Stomach (tissue), 4 donors: Measurements from ENCODE around the gene IVD.

ENCODE experiments used
- CTCF ChIP-seq, 7 experiments: fragments of 450-650 bp in 4 of 7; fragments of 200-600 bp in 3 of 7; sonication (generic) in 3 of 7; IDR thresholded peaks; one replicate each; pipeline ENCODE4 v1.5.1; 2016 to 2019; ENCODE audit warnings: antibody characterized with exemption in 7 of 7, control low read depth in 2 of 7, mild to moderate bottlenecking in 1 of 7
- POLR2A ChIP-seq, 4 donors: fragments of 450-650 bp; IDR thresholded peaks; one replicate each; pipeline ENCODE4 v1.6.1; 2016; ENCODE audit warnings: antibody characterized with exemption in 4 of 4, control low read depth in 2 of 4, mild to moderate bottlenecking in 1 of 4, moderate library complexity in 1 of 4

GRCh38 chr15:40466426-40467260 lies 61.0 kb downstream of the IVD start:
- TF ChIP-seq CTCF (IDR thresholded peaks at IDR 0.05) (no peak), POLR2A (IDR thresholded peaks at IDR 0.05) (no peak)
